Measurements from ENCODE around the gene ARHGAP24. TPM values are rescaled to one million over a fixed set of nuclear protein-coding genes. Genes with fewer than 3 reads are reported as not detected.

The ARHGAP24 gene
- total RNA-seq, 4 donors from 2014 or later, result 3.6 to 35.3 (median 7.2) TPM

GRCh38 chr4:85700362-85700761 lies 225.4 kb downstream of the ARHGAP24 start:
- Histone ChIP-seq H3K27ac (no peak overlapping the region), H3K27me3 (no peaks in the 10 kb centered on the region), H3K4me3 (no peak overlapping the region), H3K9me3 (no peaks in the 10 kb centered on the region), H3K4me1 (no peaks in the 10 kb centered on the region), H3K36me3 (no peaks in the 10 kb centered on the region)
- intact Hi-C loops (cut with DNase I), result no loop called here
- WGBS, 2 donors, result 62 to 89% methylated on average over 3 of the region's 3 CpGs
- TF ChIP-seq POLR2A (IDR thresholded peaks at IDR 0.05), result no peak
- no peak for TF ChIP-seq CTCF (IDR thresholded peaks at IDR 0.05)
- no peak for DNase-seq

- Histone ChIP-seq H3K36me3 (no peaks in the 10 kb centered on the region), H3K9me3 (no peaks in the 10 kb centered on the region), H3K4me3 (no peak overlapping the region), H3K27me3 (no peaks in the 10 kb centered on the region), H3K27ac (no peak overlapping the region), H3K4me1 (no peaks in the 10 kb centered on the region)
- TF ChIP-seq CTCF (IDR thresholded peaks at IDR 0.05) (no peak), POLR2A (IDR thresholded peaks at IDR 0.05) (no peak)
- intact Hi-C loops (cut with DNase I), result no loop called here
- 41 to 69% methylated on average over 1 of the region's 1 CpG for WGBS, 2 donors
- no peak for DNase-seq
Measured at GRCh38 chr4:85701861-85702321, 226.9 kb downstream of the ARHGAP24 start.

GRCh38 chr4:85703096-85703495 lies 228.1 kb downstream of the ARHGAP24 start:
- no peak for TF ChIP-seq CTCF (IDR thresholded peaks at IDR 0.05)
- TF ChIP-seq POLR2A (IDR thresholded peaks at IDR 0.05), result no peak
- H3K9me3 ChIP-seq, result no peaks in the 10 kb centered on the region
- no peaks in the 10 kb centered on the region for H3K27me3 ChIP-seq
- 71 to 82% methylated on average over 3 of the region's 3 CpGs for WGBS, 2 donors
- H3K27ac ChIP-seq, result peak overlapping the region in 1 of 4 donors; percentile 10
- no peaks in the 10 kb centered on the region for H3K36me3 ChIP-seq
- no peak overlapping the region for H3K4me3 ChIP-seq
- DNase-seq, result no peak
- intact Hi-C loops (cut with DNase I), result no loop called here
- no peaks in the 10 kb centered on the region for H3K4me1 ChIP-seq

GRCh38 chr4:85707611-85708010 lies 232.7 kb downstream of the ARHGAP24 start:
- no peak for DNase-seq
- H3K9me3 ChIP-seq, result no peaks in the 10 kb centered on the region
- H3K4me3 ChIP-seq, result no peak overlapping the region
- H3K4me1 ChIP-seq, result no peaks in the 10 kb centered on the region
- H3K27ac ChIP-seq, result no peak overlapping the region
- no peaks in the 10 kb centered on the region for H3K36me3 ChIP-seq
- no peak for TF ChIP-seq CTCF (IDR thresholded peaks at IDR 0.05)
- TF ChIP-seq POLR2A (IDR thresholded peaks at IDR 0.05), result no peak
- no peaks in the 10 kb centered on the region for H3K27me3 ChIP-seq
- WGBS, 2 donors, result 47 to 74% methylated on average over 5 of the region's 5 CpGs
- intact Hi-C loops (cut with DNase I), result no loop called here

- H3K27me3 ChIP-seq, result no peaks in the 10 kb centered on the region
- TF ChIP-seq POLR2A (IDR thresholded peaks at IDR 0.05) (no peak), CTCF (IDR thresholded peaks at IDR 0.05) (no peak)
- WGBS, 2 donors, result 65 to 70% methylated on average over 5 of the region's 5 CpGs
- no peaks in the 10 kb centered on the region for H3K36me3 ChIP-seq
- no peak overlapping the region for H3K27ac ChIP-seq
- intact Hi-C loops (cut with DNase I), result no loop called here
- DNase-seq, result no peak
- no peaks in the 10 kb centered on the region for H3K9me3 ChIP-seq
- H3K4me1 ChIP-seq, result no peaks in the 10 kb centered on the region
- H3K4me3 ChIP-seq, result no peak overlapping the region
Measured at GRCh38 chr4:85708468-85708867, 233.5 kb downstream of the ARHGAP24 start.

Measured in esophagus squamous epithelium (tissue), 5 donors.